ENCODE results near the gene ARGLU1. TPM values are rescaled to one million over a fixed set of nuclear protein-coding genes. Genes with fewer than 3 reads are reported as not detected.

The ARGLU1 gene
- polyA plus RNA-seq, 1 donor (not counting 4 experiments of a cell fraction or from before 2014, with no cell fraction given) = 96.8 TPM

DNA sequence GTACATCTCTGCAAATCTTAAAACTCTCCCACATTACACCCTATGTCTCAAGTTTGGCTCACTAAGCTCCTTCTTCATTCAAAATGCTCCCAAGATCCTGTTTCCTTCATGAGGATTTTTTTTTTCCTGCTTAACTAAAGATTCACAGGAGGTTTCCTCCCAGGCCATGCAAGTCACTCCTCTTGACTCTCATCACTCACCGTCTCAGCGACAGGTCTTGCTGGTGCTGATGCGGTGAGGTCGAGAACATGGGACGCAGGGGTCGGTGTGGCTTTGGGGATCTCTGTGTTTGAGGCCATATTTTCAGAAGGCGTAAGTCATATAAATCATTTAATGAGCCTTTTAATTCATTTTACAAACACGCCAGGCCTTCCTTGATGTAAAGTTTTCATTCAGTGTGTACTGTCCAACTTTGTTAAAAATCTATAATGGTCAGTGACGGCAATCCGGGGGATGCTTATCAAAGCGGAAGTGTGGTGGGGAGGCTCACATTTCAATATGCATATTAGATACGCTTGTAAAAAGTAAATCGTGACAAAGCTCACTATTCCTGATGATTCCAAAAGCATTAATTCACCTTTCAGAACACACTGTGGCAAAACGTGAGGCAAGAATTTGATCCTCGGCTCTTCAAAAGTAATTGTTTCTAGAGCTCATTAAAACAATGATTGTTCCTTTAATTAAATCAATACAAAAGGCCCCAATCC lies 52.9 kb downstream of the ARGLU1 start:
- H3K9me1 ChIP-seq (ENCODE audit: control insufficient read depth, extremely low read depth, insufficient read depth, low read length) = no peaks in the 10 kb centered on the region
- no peak overlapping the region for H3K9ac ChIP-seq (ENCODE audit: control insufficient read depth, extremely low read depth, insufficient read depth, low read length)
- no peaks in the 10 kb centered on the region for H3K27me3 ChIP-seq (ENCODE audit: control insufficient read depth, extremely low read depth, insufficient read depth, low read length)
- TF ChIP-seq, protein P1, sequence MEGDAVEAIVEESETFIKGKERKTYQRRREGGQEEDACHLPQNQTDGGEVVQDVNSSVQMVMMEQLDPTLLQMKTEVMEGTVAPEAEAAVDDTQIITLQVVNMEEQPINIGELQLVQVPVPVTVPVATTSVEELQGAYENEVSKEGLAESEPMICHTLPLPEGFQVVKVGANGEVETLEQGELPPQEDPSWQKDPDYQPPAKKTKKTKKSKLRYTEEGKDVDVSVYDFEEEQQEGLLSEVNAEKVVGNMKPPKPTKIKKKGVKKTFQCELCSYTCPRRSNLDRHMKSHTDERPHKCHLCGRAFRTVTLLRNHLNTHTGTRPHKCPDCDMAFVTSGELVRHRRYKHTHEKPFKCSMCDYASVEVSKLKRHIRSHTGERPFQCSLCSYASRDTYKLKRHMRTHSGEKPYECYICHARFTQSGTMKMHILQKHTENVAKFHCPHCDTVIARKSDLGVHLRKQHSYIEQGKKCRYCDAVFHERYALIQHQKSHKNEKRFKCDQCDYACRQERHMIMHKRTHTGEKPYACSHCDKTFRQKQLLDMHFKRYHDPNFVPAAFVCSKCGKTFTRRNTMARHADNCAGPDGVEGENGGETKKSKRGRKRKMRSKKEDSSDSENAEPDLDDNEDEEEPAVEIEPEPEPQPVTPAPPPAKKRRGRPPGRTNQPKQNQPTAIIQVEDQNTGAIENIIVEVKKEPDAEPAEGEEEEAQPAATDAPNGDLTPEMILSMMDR (optimal IDR thresholded peaks at IDR 0.05 in 1 of 3, IDR thresholded peaks at IDR 0.05 in 1 of 3, conservative IDR thresholded peaks at IDR 0.05 in 1 of 3; ENCODE audit: extremely low read depth in 1 of 3, insufficient read depth in 2 of 3, low read length in 3 of 3) = no peak
- TF ChIP-seq EZH2 (IDR thresholded peaks at IDR 0.05; ENCODE audit: low read length) = no peak
- H3K79me2 ChIP-seq (ENCODE audit: control insufficient read depth, insufficient read depth, low read length) = peaks cover 97% of the 10 kb centered on the region
- peaks cover 32% of the 10 kb centered on the region for H3K4me1 ChIP-seq (ENCODE audit: control insufficient read depth, extremely low read depth, insufficient read depth, low read length)
- H3K36me3 ChIP-seq (ENCODE audit: control insufficient read depth in 2 of 2, extremely low read depth in 1 of 2, insufficient read depth in 2 of 2, low read length in 2 of 2) = peaks cover 6 to 15% of the 10 kb centered on the region in 2 experiments
- peak overlapping the region; percentile 12 for H3K4me2 ChIP-seq (ENCODE audit: control insufficient read depth, extremely low read depth, insufficient read depth, low read depth, low read length)
- dilution Hi-C loops (cut with MboI; ENCODE audit: extremely low pct_ligation_motif_present, low sequenced_read_pairs) = no loop called here
- H3K4me3 ChIP-seq (ENCODE audit: control insufficient read depth in 2 of 3, extremely low read depth in 1 of 3, insufficient read depth in 2 of 3, low read depth in 1 of 3, low read length in 3 of 3) = no peak overlapping the region
- no peak overlapping the region for H3K27ac ChIP-seq (ENCODE audit: control insufficient read depth, insufficient read depth, low read length)
- FAIRE-seq = no peak
- no peaks in the 10 kb centered on the region for H3K9me3 ChIP-seq (ENCODE audit: control insufficient read depth, low read depth, low read length)
- no peak overlapping the region for H2AFZ ChIP-seq (ENCODE audit: control insufficient read depth, low read length)
- no peak for DNase-seq (ENCODE audit: low read depth, low spot score)
- no peaks in the 10 kb centered on the region for H4K20me1 ChIP-seq (ENCODE audit: control insufficient read depth, extremely low read depth, insufficient read depth, low read length)

DNA sequence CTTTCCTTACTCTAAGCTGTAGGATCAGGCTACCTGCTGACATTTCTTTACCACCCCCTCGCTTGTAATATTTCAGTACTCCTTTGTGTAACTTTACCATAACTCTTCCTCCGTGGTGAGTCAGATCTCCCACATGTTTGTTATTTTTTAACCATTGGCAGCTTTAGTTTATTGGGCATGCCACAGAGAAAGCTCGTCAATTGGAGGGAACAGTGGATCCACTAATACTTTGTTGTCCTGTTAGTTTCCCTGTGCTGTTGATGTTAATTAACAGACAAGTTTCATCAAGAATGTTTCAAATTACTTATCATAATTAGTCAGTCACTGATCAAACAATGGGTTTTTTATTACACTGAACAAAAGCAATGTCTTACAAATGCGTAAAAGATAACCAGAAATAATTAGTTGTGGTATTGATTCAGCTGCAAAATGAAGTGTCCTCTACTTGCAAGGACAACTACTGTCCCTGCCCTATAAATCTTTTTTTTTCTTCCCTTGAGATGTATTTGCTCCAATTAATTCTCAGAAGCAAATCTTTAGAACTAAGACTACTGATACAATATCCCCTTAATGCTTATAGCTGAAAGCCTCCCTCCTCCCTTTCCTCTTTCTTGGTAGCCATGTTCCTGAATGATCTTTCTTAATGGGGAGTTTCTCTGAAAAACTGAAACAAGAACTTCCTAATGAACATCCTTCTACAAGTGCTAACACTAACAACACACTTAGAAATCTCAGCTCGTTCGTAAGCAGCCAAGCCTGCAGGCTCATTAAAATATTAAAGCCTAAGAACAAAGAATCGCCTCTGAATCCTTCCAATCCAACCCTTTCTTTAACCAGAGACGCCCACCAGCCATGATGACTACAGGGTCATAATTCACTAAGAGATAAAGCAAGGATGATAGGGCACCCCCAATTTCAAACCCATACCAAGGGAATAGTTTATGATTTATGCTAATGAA lies 54.6 kb downstream of the ARGLU1 start:
- peak overlapping the region; percentile 63 for H3K27ac ChIP-seq (ENCODE audit: control insufficient read depth, insufficient read depth, low read length)
- TF ChIP-seq, protein P1 (optimal IDR thresholded peaks at IDR 0.05 in 1 of 3, IDR thresholded peaks at IDR 0.05 in 1 of 3, conservative IDR thresholded peaks at IDR 0.05 in 1 of 3; ENCODE audit: extremely low read depth in 1 of 3, insufficient read depth in 2 of 3, low read length in 3 of 3) = no peak
- TF ChIP-seq EZH2 (IDR thresholded peaks at IDR 0.05; ENCODE audit: low read length) = no peak
- peak overlapping the region; percentile 0 for H3K9ac ChIP-seq (ENCODE audit: control insufficient read depth, extremely low read depth, insufficient read depth, low read length)
- H4K20me1 ChIP-seq (ENCODE audit: control insufficient read depth, extremely low read depth, insufficient read depth, low read length) = no peaks in the 10 kb centered on the region
- no peak for DNase-seq (ENCODE audit: low read depth, low spot score)
- dilution Hi-C loops (cut with MboI; ENCODE audit: extremely low pct_ligation_motif_present, low sequenced_read_pairs) = no loop called here
- H3K36me3 ChIP-seq (ENCODE audit: control insufficient read depth in 2 of 2, extremely low read depth in 1 of 2, insufficient read depth in 2 of 2, low read length in 2 of 2) = peaks cover 7 to 15% of the 10 kb centered on the region in 2 experiments
- no peaks in the 10 kb centered on the region for H3K27me3 ChIP-seq (ENCODE audit: control insufficient read depth, extremely low read depth, insufficient read depth, low read length)
- peak; percentile 82 for FAIRE-seq
- H3K9me1 ChIP-seq (ENCODE audit: control insufficient read depth, extremely low read depth, insufficient read depth, low read length) = no peaks in the 10 kb centered on the region
- H3K79me2 ChIP-seq (ENCODE audit: control insufficient read depth, insufficient read depth, low read length) = peaks cover 97% of the 10 kb centered on the region
- peak overlapping the region in 2 of 3 experiments; percentile 14 to 31 for H3K4me3 ChIP-seq (ENCODE audit: control insufficient read depth in 2 of 3, extremely low read depth in 1 of 3, insufficient read depth in 2 of 3, low read depth in 1 of 3, low read length in 3 of 3)
- H3K4me1 ChIP-seq (ENCODE audit: control insufficient read depth, extremely low read depth, insufficient read depth, low read length) = peaks cover 41% of the 10 kb centered on the region
- no peaks in the 10 kb centered on the region for H3K9me3 ChIP-seq (ENCODE audit: control insufficient read depth, low read depth, low read length)
- H3K4me2 ChIP-seq (ENCODE audit: control insufficient read depth, extremely low read depth, insufficient read depth, low read depth, low read length) = peak overlapping the region; percentile 68
- H2AFZ ChIP-seq (ENCODE audit: control insufficient read depth, low read length) = no peak overlapping the region
